HCT116 (cell line): ENCODE measurements around the gene SMAD9. TPM values are rescaled to one million over a fixed set of nuclear protein-coding genes. Genes with fewer than 3 reads are reported as not detected.
A peak's percentile ranks its signal among the peaks of the same experiment; 100 is the strongest.

ENCODE experiments used
- ATAC-seq: fragments of 200-7000 bp; cut with Tn5 transposase; 2 replicates; pipeline ENCODE4 v1.9.1; 2020; ENCODE audit warnings: mild to moderate bottlenecking, moderate library complexity
- Bru-seq: library from RNA; stranded (reverse); fragments of 400-500 nt; gene quantifications from one replicate; lab custom pipeline; 2021; lab: Mats Ljungman, UMichigan
- BruChase-seq, 2 experiments: library from RNA; stranded (reverse); fragments of 400-500 nt; gene quantifications; one replicate each; lab custom pipeline; 2021; lab: Mats Ljungman, UMichigan
- BruUV-seq: library from RNA; stranded (reverse); fragments of 400-500 nt; replicated peaks from 2 replicates; lab custom pipeline; 2021; lab: Mats Ljungman, UMichigan
- CTCF ChIA-PET: fragments of 300-600 bp; sonication (Branson Sonifier 250); formaldehyde crosslinking; loops from one replicate; lab custom pipeline; 2021; ENCODE audit warnings: antibody characterized with exemption; lab: Charles Lee
- POLR2A ChIA-PET: fragments of 300-600, 350-600 bp; sonication (Branson Sonifier 250); formaldehyde crosslinking; loops from one replicate; lab custom pipeline; 2021; ENCODE audit warnings: antibody characterized with exemption; lab: Charles Lee
- RAD21 ChIA-PET, 2 experiments: fragments of 300-600 bp; sonication (Branson Sonifier 250); formaldehyde crosslinking; loops; one replicate each; lab custom pipeline; 2023; ENCODE audit warnings: low total read pairs in 2 of 2; ENCODE audit not compliant: uncharacterized antibody in 2 of 2, unreplicated experiment in 2 of 2, low non-redundant PET in 1 of 2; lab: Charles Lee
- DNase-seq: peaks from one replicate; pipeline ENCODE4 v3.0.0-alpha.2; 2010; ENCODE audit warnings: low read depth, low spot score
- H2AFZ ChIP-seq: fragments of 200-600 bp; shearing (Covaris generic), sonication (generic); 2 replicates; pipeline ENCODE4 v1.6.1; 2017; ENCODE audit warnings: low read depth, mixed run types, mixed read lengths, antibody characterized with exemption, low read length; ENCODE audit not compliant: poor library complexity, severe bottlenecking
- H3K27ac ChIP-seq: 2 replicates; pipeline ENCODE4 v1.5.1; 2012; ENCODE audit warnings: low read depth, low read length
- H3K27me3 ChIP-seq: fragments of 200-600 bp; sonication (generic); 2 replicates; pipeline ENCODE4 v1.6.1; 2016; ENCODE audit warnings: mixed run types, low read length, mixed read lengths; ENCODE audit not compliant: insufficient read depth
- H3K36me3 ChIP-seq, 2 experiments: fragments of 200-500 bp in 1 of 2; fragments of 200-600 bp in 1 of 2; sonication (Bioruptor generic) in 1 of 2; sonication (generic) in 1 of 2; 2 replicates each; pipeline versions ENCODE4 v1.5.1 to v1.6.1; 2014 to 2016; ENCODE audit warnings: low read length in 2 of 2, inconsistent platforms in 1 of 2, mixed read lengths in 1 of 2, mixed run types in 1 of 2; ENCODE audit not compliant: insufficient read depth in 2 of 2, control insufficient read depth in 1 of 2
- H3K4me1 ChIP-seq, 2 experiments: fragments of 200-600 bp in 1 of 2; sonication (generic) in 1 of 2; 2 replicates each; pipeline versions ENCODE4 v1.5.1 to v1.6.1; 2012 to 2017; ENCODE audit warnings: low read length in 2 of 2, inconsistent platforms in 1 of 2, mild to moderate bottlenecking in 1 of 2, mixed read lengths in 1 of 2, mixed run types in 1 of 2, moderate library complexity in 1 of 2; ENCODE audit not compliant: insufficient read depth in 2 of 2, control insufficient read depth in 1 of 2
- H3K4me2 ChIP-seq: fragments of 200-600 bp; sonication (generic); 2 replicates; pipeline ENCODE4 v1.6.1; 2017; ENCODE audit warnings: mixed run types, low read length, mixed read lengths
- H3K4me3 ChIP-seq, 2 experiments: fragments of 200-600 bp in 1 of 2; sonication (generic) in 1 of 2; replicated peaks in 1 of 2; 2 replicates each; pipeline ENCODE4 v1.5.1; 2011 to 2016; ENCODE audit warnings: low read length in 2 of 2, control low read depth in 1 of 2, low read depth in 1 of 2, mild to moderate bottlenecking in 1 of 2, mixed read lengths in 1 of 2, mixed run types in 1 of 2
- H3K79me2 ChIP-seq: fragments of 200-600 bp; sonication (generic); 2 replicates; pipeline ENCODE4 v1.6.1; 2017; ENCODE audit warnings: mild to moderate bottlenecking, mixed run types, low read length, moderate library complexity, mixed read lengths; ENCODE audit not compliant: insufficient read depth
- H3K9ac ChIP-seq: fragments of 200-600 bp; sonication (generic); 2 replicates; pipeline ENCODE4 v1.6.1; 2016; ENCODE audit warnings: low read length, mixed read lengths
- H3K9me2 ChIP-seq: fragments of 200-600 bp; sonication (generic), shearing (Covaris generic); 2 replicates; pipeline ENCODE4 v1.6.1; 2017; ENCODE audit warnings: mixed run types, mild to moderate bottlenecking, moderate library complexity; ENCODE audit not compliant: insufficient read depth
- H3K9me3 ChIP-seq, 2 experiments: fragments of 200-500 bp in 1 of 2; fragments of 200-600 bp in 1 of 2; sonication (Bioruptor generic) in 1 of 2; sonication (generic) in 1 of 2; 2 replicates each; pipeline ENCODE4 v1.6.1; 2014 to 2017; ENCODE audit warnings: low read length in 2 of 2, mixed read lengths in 2 of 2, inconsistent platforms in 1 of 2, low read depth in 1 of 2, mild to moderate bottlenecking in 1 of 2, mixed run types in 1 of 2, moderate library complexity in 1 of 2; ENCODE audit not compliant: control insufficient read depth in 1 of 2, insufficient read depth in 1 of 2
- H4K20me1 ChIP-seq: fragments of 200-600 bp; sonication (generic), shearing (Covaris generic); 2 replicates; pipeline ENCODE4 v1.6.1; 2017; ENCODE audit warnings: mixed run types, mild to moderate bottlenecking, moderate library complexity; ENCODE audit not compliant: insufficient read depth
- CBX3 ChIP-seq: IDR thresholded peaks from 2 replicates; pipeline ENCODE4 v1.6.1; 2012; ENCODE audit warnings: low read depth
- CEBPB ChIP-seq: IDR thresholded peaks from 2 replicates; pipeline ENCODE4 v1.6.1; 2012; ENCODE audit warnings: low read depth
- EGR1 ChIP-seq: IDR thresholded peaks from 2 replicates; pipeline ENCODE4 v1.6.1; 2012; ENCODE audit warnings: low read depth
- EZH2 ChIP-seq: fragments of 200-600 bp; sonication (generic); IDR thresholded peaks from 2 replicates; pipeline ENCODE4 v1.6.1; 2017; ENCODE audit warnings: antibody characterized with exemption, mixed run types
- JUND ChIP-seq: IDR thresholded peaks from 2 replicates; pipeline ENCODE4 v1.6.1; 2012
- MAX ChIP-seq: IDR thresholded peaks from 2 replicates; pipeline ENCODE4 v1.6.1; 2012
- POLR2A ChIP-seq: IDR thresholded peaks from 2 replicates; pipeline ENCODE4 v1.7.0; 2011; ENCODE audit warnings: borderline replicate concordance; ENCODE audit not compliant: insufficient read depth, insufficient read length; ENCODE audit errors: extremely low read depth
- POLR2AphosphoS5 ChIP-seq: IDR thresholded peaks from 2 replicates; pipeline ENCODE4 v1.6.1; 2011; ENCODE audit warnings: mild to moderate bottlenecking, low read depth, low read length, moderate library complexity
- SIN3A ChIP-seq: IDR thresholded peaks from 2 replicates; pipeline ENCODE4 v1.6.1; 2012; ENCODE audit warnings: low read depth
- TCF7L2 ChIP-seq: IDR thresholded peaks from 2 replicates; pipeline ENCODE4 v1.7.0; 2011; ENCODE audit warnings: borderline replicate concordance, inconsistent platforms; ENCODE audit not compliant: insufficient read depth, insufficient read length; ENCODE audit errors: extremely low read depth
- ZBTB33 ChIP-seq: IDR thresholded peaks from 2 replicates; pipeline ENCODE4 v1.6.1; 2011; ENCODE audit warnings: mild to moderate bottlenecking, low read length, moderate library complexity; ENCODE audit not compliant: insufficient replicate concordance; ENCODE audit errors: extremely low read depth
- ZFX ChIP-seq: fragments of 450-650 bp; IDR thresholded peaks from 2 replicates; pipeline ENCODE4 v1.6.1; 2017
- ZNF274 ChIP-seq: fragments of 200-500 bp; sonication (Bioruptor generic); IDR thresholded peaks from 2 replicates; pipeline ENCODE4 v1.6.1; 2014; ENCODE audit warnings: mild to moderate bottlenecking, low read depth, low read length, inconsistent platforms
- intact Hi-C: fragments of 100-400 bp; cut with micrococcal nuclease; formaldehyde crosslinking; loops from 2 replicates; pipeline ENCODE4 v1.10.0; 2022
- long read RNA-seq: library from polyadenylated mRNA; unstranded; transcript quantifications from one replicate; pipeline ENCODE4 v2.0.0, GENCODE V29; 2021; ENCODE audit not compliant: unreplicated experiment
- polyA plus RNA-seq: library from polyadenylated mRNA; unstranded; fragments of >200 nt; gene quantifications from 2 replicates; pipeline ENCODE4 v1.2.1, GENCODE V29; 2012; ENCODE audit warnings: missing spikeins
- total RNA-seq: library from RNA; stranded (reverse); gene quantifications from one replicate; pipeline ENCODE4 v1.2.1, GENCODE V29; 2021; ENCODE audit not compliant: unreplicated experiment
- TF ChIP-seq, protein P1 (sequence below), 3 experiments: fragments of 200-600 bp in 1 of 3; sonication (generic) in 1 of 3; IDR thresholded peaks in 2 of 3; conservative IDR thresholded peaks in 1 of 3; 2 replicates each; pipeline ENCODE4 v1.5.1; 2012 to 2017; ENCODE audit warnings: low read depth in 2 of 3, low read length in 2 of 3, antibody characterized with exemption in 1 of 3, borderline replicate concordance in 1 of 3, control low read depth in 1 of 3, mild to moderate bottlenecking in 1 of 3, mixed read lengths in 1 of 3, mixed run types in 1 of 3, moderate library complexity in 1 of 3; ENCODE audit not compliant: insufficient read depth in 1 of 3

SMAD9 gene
- 4.3 TPM for total RNA-seq
- 1.0 and 1.4 TPM in 2 replicates for polyA plus RNA-seq
- Bru-seq, nascent RNA = percentile 38 among the genes with signal in this experiment
- BruChase-seq, experiment 1, labeled RNA remaining after a 6-hour chase = percentile 37 among the genes with signal in this experiment
- BruChase-seq, experiment 2, labeled RNA remaining after a 2-hour chase = percentile 38 among the genes with signal in this experiment
- long read RNA-seq, full-length matches to known transcripts = 2 of 6 reads
- long read RNA-seq, partial matches to known transcripts = 1 of 6 reads
- long read RNA-seq, other reads (novel, unspliced or antisense) = 3 of 6 reads

GRCh38 chr13:36919833-36920615 lies at the start of gene SMAD9:
SMAD9 (minus strand) TSS chr13:36920238; CDS start chr13:36879689, 40,549 bp downstream.
- RAD21 ChIA-PET = no interaction called here
- H3K79me2 ChIP-seq = no peaks in the 10 kb centered on the region
- peak; percentile 85 for ATAC-seq
- peak within 1 kb of the TSS; percentile 47 to 60 for H3K4me3 ChIP-seq
- POLR2A ChIA-PET = no interaction called here
- no peaks in the 10 kb centered on the region for H3K36me3 ChIP-seq
- CTCF ChIA-PET = no interaction called here
- intact Hi-C loops = no loop called here
- no peak within 1 kb of the TSS for H3K27ac ChIP-seq
- H4K20me1 ChIP-seq = no peaks in the 10 kb centered on the region
- BruUV-seq = no TSS peak
- H3K9ac ChIP-seq = peak within 1 kb of the TSS; percentile 40
- peaks cover 4 to 13% of the 10 kb centered on the region in 2 experiments; a peak in 3 of 4 replicates for H3K4me1 ChIP-seq
- DNase-seq = peak; percentile 1
- TF ChIP-seq ZFX (0 out of 2 replicates have a peak, but pooled peaks have one; percentile 18), POLR2A (no peak), JUND (no peak)
- no peaks in the 10 kb centered on the region for H3K9me3 ChIP-seq
- no peaks in the 10 kb centered on the region for H3K27me3 ChIP-seq
- peak within 1 kb of the TSS; percentile 64 for H2AFZ ChIP-seq
- H3K4me2 ChIP-seq = peak within 1 kb of the TSS; percentile 86
- no peaks in the 10 kb centered on the region for H3K9me2 ChIP-seq

DNA sequence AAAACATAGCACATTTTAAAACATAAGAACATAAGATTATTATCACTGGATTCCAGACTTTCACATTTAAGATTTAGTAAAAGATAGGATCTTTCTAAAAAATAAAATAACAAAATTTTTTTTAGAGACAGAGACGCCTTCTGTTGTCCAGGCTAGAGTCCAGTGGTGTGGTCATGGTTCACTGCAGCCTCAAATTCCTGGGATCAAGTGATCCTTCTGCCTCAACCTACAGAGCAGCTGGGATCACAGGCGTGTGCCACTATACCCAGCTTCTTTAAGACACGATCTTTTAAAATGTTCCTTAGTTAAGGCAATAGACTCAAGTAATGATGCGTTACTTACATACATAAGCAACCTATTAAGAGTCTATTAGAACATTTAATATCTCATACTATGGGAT lies 46.4 kb upstream of the SMAD9 start:
- no peak for DNase-seq
- Histone ChIP-seq H3K4me1 (peaks cover 0 to 14% of the 10 kb centered on the region in 2 experiments; a peak in 2 of 4 replicates), H3K9me2 (no peaks in the 10 kb centered on the region), H3K27me3 (no peaks in the 10 kb centered on the region), H3K27ac (no peak overlapping the region), H3K79me2 (no peaks in the 10 kb centered on the region; the same call in 1 of the 2 replicates), H3K9ac (no peak overlapping the region), H4K20me1 (no peaks in the 10 kb centered on the region), H3K4me3 (no peak overlapping the region), H3K9me3 (no peaks in the 10 kb centered on the region), H3K4me2 (peak overlapping the region; percentile 44; the same call in 1 of the 2 replicates), H2AFZ (no peak overlapping the region), H3K36me3 (peaks cover 20 to 29% of the 10 kb centered on the region in 2 experiments)
- POLR2A ChIA-PET = no interaction called here
- no TSS peak for BruUV-seq
- RAD21 ChIA-PET = no interaction called here
- ATAC-seq = no peak
- CTCF ChIA-PET = no interaction called here
- intact Hi-C loops = loop anchor here (5.0 kb wide), 1 partner anchor 669 kb away; the partner anchor contains the start of gene CCDC169
- TF ChIP-seq CBX3 (no peak), TCF7L2 (no peak), SIN3A (no peak), EZH2 (no peak), MAX (no peak), CEBPB (no peak), ZBTB33 (no peak), ZNF274 (no peak), POLR2A (no peak), EGR1 (no peak), POLR2AphosphoS5 (no peak)
- TF ChIP-seq, protein P1, sequence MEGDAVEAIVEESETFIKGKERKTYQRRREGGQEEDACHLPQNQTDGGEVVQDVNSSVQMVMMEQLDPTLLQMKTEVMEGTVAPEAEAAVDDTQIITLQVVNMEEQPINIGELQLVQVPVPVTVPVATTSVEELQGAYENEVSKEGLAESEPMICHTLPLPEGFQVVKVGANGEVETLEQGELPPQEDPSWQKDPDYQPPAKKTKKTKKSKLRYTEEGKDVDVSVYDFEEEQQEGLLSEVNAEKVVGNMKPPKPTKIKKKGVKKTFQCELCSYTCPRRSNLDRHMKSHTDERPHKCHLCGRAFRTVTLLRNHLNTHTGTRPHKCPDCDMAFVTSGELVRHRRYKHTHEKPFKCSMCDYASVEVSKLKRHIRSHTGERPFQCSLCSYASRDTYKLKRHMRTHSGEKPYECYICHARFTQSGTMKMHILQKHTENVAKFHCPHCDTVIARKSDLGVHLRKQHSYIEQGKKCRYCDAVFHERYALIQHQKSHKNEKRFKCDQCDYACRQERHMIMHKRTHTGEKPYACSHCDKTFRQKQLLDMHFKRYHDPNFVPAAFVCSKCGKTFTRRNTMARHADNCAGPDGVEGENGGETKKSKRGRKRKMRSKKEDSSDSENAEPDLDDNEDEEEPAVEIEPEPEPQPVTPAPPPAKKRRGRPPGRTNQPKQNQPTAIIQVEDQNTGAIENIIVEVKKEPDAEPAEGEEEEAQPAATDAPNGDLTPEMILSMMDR (IDR thresholded peaks at IDR 0.05 in 2 of 3, conservative IDR thresholded peaks at IDR 0.05 in 1 of 3; ENCODE audit: borderline replicate concordance in 1 of 3, insufficient read depth in 1 of 3, low read depth in 2 of 3, low read length in 2 of 3) = no peak
